ENCODE results near the gene SCUBE3.

SCUBE3 gene

GRCh38 chr6:35230498-35230897, 16.7 kb downstream of the SCUBE3 start:
- Mint-ChIP-seq H3K4me3 (no peak overlapping the region), H3K36me3 (ENCODE audit: low read depth) (peaks cover 51% of the 10 kb centered on the region), H3K9me3 (no peaks in the 10 kb centered on the region), H3K4me1 (peaks cover 5% of the 10 kb centered on the region), H3K27ac (no peak overlapping the region), H3K27me3 (ENCODE audit: low read depth) (no peaks in the 10 kb centered on the region)
- no peak for TF ChIP-seq CTCF (IDR thresholded peaks at IDR 0.05; ENCODE audit: unreplicated experiment in 3 of 3)

GRCh38 chr6:35230950-35231349, 17.2 kb downstream of the SCUBE3 start:
- TF ChIP-seq CTCF (IDR thresholded peaks at IDR 0.05; ENCODE audit: unreplicated experiment in 3 of 3) = no peak
- Mint-ChIP-seq H3K4me3 (no peak overlapping the region), H3K27ac (no peak overlapping the region), H3K9me3 (no peaks in the 10 kb centered on the region), H3K27me3 (ENCODE audit: low read depth) (no peaks in the 10 kb centered on the region), H3K36me3 (ENCODE audit: low read depth) (peaks cover 56% of the 10 kb centered on the region), H3K4me1 (peaks cover 5% of the 10 kb centered on the region)

- H3K36me3 Mint-ChIP-seq (ENCODE audit: low read depth) = peaks cover 60% of the 10 kb centered on the region
- H3K27me3 Mint-ChIP-seq (ENCODE audit: low read depth) = no peaks in the 10 kb centered on the region
- no peak overlapping the region for H3K27ac Mint-ChIP-seq
- H3K4me1 Mint-ChIP-seq = peaks cover 5% of the 10 kb centered on the region
- H3K9me3 Mint-ChIP-seq = no peaks in the 10 kb centered on the region
- no peak for TF ChIP-seq CTCF (IDR thresholded peaks at IDR 0.05; ENCODE audit: unreplicated experiment in 3 of 3)
- H3K4me3 Mint-ChIP-seq = no peak overlapping the region
Measured at GRCh38 chr6:35231563-35231962, 17.8 kb downstream of the SCUBE3 start.

- Mint-ChIP-seq H3K4me1 (peaks cover 32% of the 10 kb centered on the region), H3K27me3 (ENCODE audit: low read depth) (no peaks in the 10 kb centered on the region), H3K4me3 (no peak overlapping the region), H3K9me3 (no peaks in the 10 kb centered on the region), H3K36me3 (ENCODE audit: low read depth) (peaks cover 68% of the 10 kb centered on the region), H3K27ac (peak overlapping the region in 1 of 3 experiments; percentile 45)
- no peak for TF ChIP-seq CTCF (IDR thresholded peaks at IDR 0.05; ENCODE audit: unreplicated experiment in 3 of 3)
Measured at GRCh38 chr6:35234901-35235300, 21.1 kb downstream of the SCUBE3 start.

GRCh38 chr6:35236223-35236622, 22.5 kb downstream of the SCUBE3 start:
- Mint-ChIP-seq H3K36me3 (ENCODE audit: low read depth) (peaks cover 67% of the 10 kb centered on the region), H3K4me1 (peaks cover 34% of the 10 kb centered on the region), H3K27ac (no peak overlapping the region), H3K4me3 (no peak overlapping the region), H3K9me3 (no peaks in the 10 kb centered on the region), H3K27me3 (ENCODE audit: low read depth) (no peaks in the 10 kb centered on the region)
- no peak for TF ChIP-seq CTCF (IDR thresholded peaks at IDR 0.05; ENCODE audit: unreplicated experiment in 3 of 3)

GRCh38 chr6:35237476-35237875, 23.7 kb downstream of the SCUBE3 start:
- Mint-ChIP-seq H3K27ac (peak overlapping the region; percentile 38 to 82 (median 40)), H3K36me3 (ENCODE audit: low read depth) (peaks cover 56% of the 10 kb centered on the region), H3K9me3 (no peaks in the 10 kb centered on the region), H3K4me1 (peaks cover 34% of the 10 kb centered on the region), H3K4me3 (no peak overlapping the region), H3K27me3 (ENCODE audit: low read depth) (no peaks in the 10 kb centered on the region)
- TF ChIP-seq CTCF (IDR thresholded peaks at IDR 0.05; ENCODE audit: unreplicated experiment in 3 of 3) = no peak
